SK-N-MC (cell line): ENCODE results near the gene ATP5F1E.

Source experiments
- EZH2 ChIP-seq: fragments of 200-600 bp; sonication (generic); IDR thresholded peaks from one replicate; pipeline ENCODE4 v1.6.1; 2017; ENCODE audit warnings: antibody characterized with exemption
- FOXP2 ChIP-seq: optimal IDR thresholded peaks from 2 replicates; pipeline ENCODE3; 2011; ENCODE audit warnings: mild to moderate bottlenecking, moderate library complexity; ENCODE audit not compliant: insufficient read depth; ENCODE audit errors: extremely low read length, control extremely low read depth
- POLR2AphosphoS5 ChIP-seq: IDR thresholded peaks from 2 replicates; pipeline ENCODE4 v1.6.1; 2012; ENCODE audit warnings: mild to moderate bottlenecking, low read depth, low read length, borderline replicate concordance

- TF ChIP-seq EZH2 = no peak
- TF ChIP-seq POLR2AphosphoS5 = no peak
- TF ChIP-seq FOXP2 = no peak
Observed at GRCh38 chr20:59004763-59005522, 27.2 kb downstream of the ATP5F1E start.
